IMR-90 (cell line): Measurements from ENCODE around the gene NPC1. TPM values are rescaled to one million over a fixed set of nuclear protein-coding genes. Genes with fewer than 3 reads are reported as not detected.
"Not testable (repeated sequence)": the region's sequence is repeated elsewhere in the genome, so short reads cannot be mapped to it uniquely, and the experiment has no call there.

Source experiments
- ATAC-seq: fragments of 200-7000 bp; cut with Tn5 transposase; 2 replicates; pipeline ENCODE4 v1.9.1; 2020; ENCODE audit warnings: low read depth, mild to moderate bottlenecking, moderate library complexity
- BruUV-seq: library from RNA; stranded (reverse); fragments of 400-500 nt; replicated peaks from 2 replicates; lab custom pipeline; 2021; lab: Mats Ljungman, UMichigan
- CTCF ChIA-PET: fragments of 300-600 bp; formaldehyde crosslinking; extraction: SDS; loops from one replicate; lab custom pipeline; 2021; ENCODE audit warnings: antibody characterized with exemption; lab: Yijun Ruan, JAX
- POLR2A ChIA-PET: fragments of 300-600 bp; sonication (Branson Sonifier 250); formaldehyde crosslinking; loops from one replicate; lab custom pipeline; 2022; ENCODE audit warnings: antibody characterized with exemption; ENCODE audit not compliant: unreplicated experiment; lab: Charles Lee
- DNase-seq: peaks from one replicate; pipeline ENCODE4 v3.0.0; 2013
- H2AFZ ChIP-seq: replicated peaks from 2 replicates; pipeline ENCODE3; 2013; ENCODE audit warnings: low read length, mild to moderate bottlenecking; ENCODE audit not compliant: poor library complexity
- H2AK5ac ChIP-seq: 2 replicates; pipeline ENCODE4 v1.6.1; 2013; ENCODE audit warnings: low read depth, low read length, inconsistent platforms
- H2AK9ac ChIP-seq: replicated peaks from 2 replicates; pipeline ENCODE3; 2013; ENCODE audit warnings: mild to moderate bottlenecking, low read depth, low read length, moderate library complexity; ENCODE audit not compliant: poor library complexity
- H2BK120ac ChIP-seq: 2 replicates; pipeline ENCODE4 v1.6.1; 2013; ENCODE audit warnings: low read depth, low read length, inconsistent platforms
- H2BK15ac ChIP-seq: 3 replicates; pipeline ENCODE4 v1.6.1; 2013; ENCODE audit warnings: low read depth, low read length, inconsistent platforms
- H2BK20ac ChIP-seq: 2 replicates; pipeline ENCODE4 v1.6.1; 2013; ENCODE audit warnings: low read depth, mild to moderate bottlenecking, inconsistent platforms, low read length, moderate library complexity
- H2BK5ac ChIP-seq: 2 replicates; pipeline ENCODE4 v1.6.1; 2013; ENCODE audit warnings: mild to moderate bottlenecking, low read depth, low read length, inconsistent platforms; ENCODE audit not compliant: poor library complexity, severe bottlenecking
- H3K14ac ChIP-seq: replicated peaks from 2 replicates; pipeline ENCODE4 v1.6.1; 2013; ENCODE audit warnings: low read depth, low read length, inconsistent platforms
- H3K18ac ChIP-seq: 2 replicates; pipeline ENCODE4 v1.6.1; 2013; ENCODE audit warnings: low read depth, low read length, control low read depth
- H3K23ac ChIP-seq: 2 replicates; pipeline ENCODE4 v1.6.1; 2013; ENCODE audit warnings: low read depth, low read length, inconsistent platforms
- H3K27ac ChIP-seq: 2 replicates; pipeline ENCODE4 v1.5.1; 2013; ENCODE audit warnings: mild to moderate bottlenecking, control low read depth, low read length; ENCODE audit not compliant: insufficient read depth
- H3K27me3 ChIP-seq: 2 replicates; pipeline ENCODE4 v1.6.1; 2013; ENCODE audit warnings: low read length; ENCODE audit not compliant: control insufficient read depth, insufficient read depth
- H3K36me3 ChIP-seq: 2 replicates; pipeline ENCODE4 v1.6.1; 2013; ENCODE audit warnings: low read length, mixed read lengths; ENCODE audit not compliant: control insufficient read depth, insufficient read depth
- H3K4ac ChIP-seq: 2 replicates; pipeline ENCODE4 v1.6.1; 2013; ENCODE audit warnings: low read depth, low read length, inconsistent platforms
- H3K4me1 ChIP-seq: 2 replicates; pipeline ENCODE4 v1.6.1; 2013; ENCODE audit warnings: low read length, mixed read lengths; ENCODE audit not compliant: control insufficient read depth, insufficient read depth
- H3K4me2 ChIP-seq: 2 replicates; pipeline ENCODE4 v1.6.1; 2013; ENCODE audit warnings: low read depth, mild to moderate bottlenecking, control low read depth, low read length, moderate library complexity
- H3K4me3 ChIP-seq: 2 replicates; pipeline ENCODE4 v1.5.1; 2013; ENCODE audit warnings: low read depth, mild to moderate bottlenecking, control low read depth, low read length, moderate library complexity; ENCODE audit not compliant: insufficient read depth
- H3K56ac ChIP-seq: 2 replicates; pipeline ENCODE4 v1.6.1; 2013; ENCODE audit warnings: low read length, inconsistent platforms; ENCODE audit not compliant: insufficient read depth; ENCODE audit errors: extremely low read depth
- H3K79me1 ChIP-seq, 2 experiments: 2 replicates each; pipeline ENCODE4 v1.6.1; 2013; ENCODE audit warnings: low read length in 2 of 2, inconsistent platforms in 1 of 2, low read depth in 1 of 2
- H3K9ac ChIP-seq: 2 replicates; pipeline ENCODE4 v1.6.1; 2013; ENCODE audit warnings: low read depth, low read length, control low read depth
- H3K9me1 ChIP-seq: 2 replicates; pipeline ENCODE4 v1.6.1; 2013; ENCODE audit warnings: low read length, inconsistent platforms; ENCODE audit not compliant: insufficient read depth
- H3K9me3 ChIP-seq: 2 replicates; pipeline ENCODE4 v1.6.1; 2013; ENCODE audit warnings: low read length; ENCODE audit not compliant: control insufficient read depth, insufficient read depth
- H4K20me1 ChIP-seq: 2 replicates; pipeline ENCODE4 v1.6.1; 2013; ENCODE audit warnings: low read length, inconsistent platforms; ENCODE audit not compliant: insufficient read depth
- H4K5ac ChIP-seq: 2 replicates; pipeline ENCODE4 v1.6.1; 2013; ENCODE audit warnings: mild to moderate bottlenecking, low read depth, low read length, control low read depth
- H4K8ac ChIP-seq, 2 experiments: 2 replicates each; pipeline ENCODE4 v1.6.1; 2013; ENCODE audit warnings: low read depth in 2 of 2, low read length in 2 of 2, control low read depth in 1 of 2, inconsistent platforms in 1 of 2
- H4K91ac ChIP-seq: 2 replicates; pipeline ENCODE4 v1.6.1; 2013; ENCODE audit warnings: low read depth, low read length, inconsistent platforms; ENCODE audit not compliant: insufficient read depth
- WGBS, 2 experiments: methylation state at CpG; one replicate each; pipeline versions ENCODE4 v1.1.5 to v1.1.7; 2013; ENCODE audit warnings: missing lambda C conversion rate in 2 of 2; ENCODE audit not compliant: insufficient read length in 1 of 2; ENCODE audit errors: extremely low coverage in 2 of 2; 5-methylcytosine and 5-hydroxymethylcytosine counted together
- dilution Hi-C: fragments of 300-500 bp; cut with HindIII; formaldehyde crosslinking; loops from one replicate; pipeline ENCODE4 v1.14.3; 2018; ENCODE audit warnings: low sequenced_read_pairs; ENCODE audit not compliant: unreplicated experiment
- in situ Hi-C: fragments of 300-500 bp; cut with MboI; formaldehyde crosslinking; loops from 3 replicates; pipeline ENCODE4 v1.14.3; 2019; ENCODE audit warnings: low sequenced_read_pairs, inconsistent platforms, mixed read lengths
- intact Hi-C: fragments of 100-400 bp; cut with micrococcal nuclease; formaldehyde crosslinking; loops from 2 replicates; pipeline ENCODE4 v1.10.0; 2022
- polyA plus RNA-seq, 3 experiments: library from polyadenylated mRNA; depleted of rRNA; stranded (reverse); fragments of >200 nt; gene quantifications; 2 replicates each; pipeline ENCODE4 v1.2.3, GENCODE V29; 2012; ENCODE audit warnings: low replicate concordance in 1 of 3
- total RNA-seq: library from RNA; depleted of rRNA; stranded (reverse); fragments of >200 nt; gene quantifications from 2 replicates; pipeline ENCODE4 v1.2.3, GENCODE V29; 2012

NPC1 gene
- total and polyA plus RNA-seq, 2 of the 4 experiments (the other 2 are of a cell fraction) = 7.5 to 7.9 TPM

DNA sequence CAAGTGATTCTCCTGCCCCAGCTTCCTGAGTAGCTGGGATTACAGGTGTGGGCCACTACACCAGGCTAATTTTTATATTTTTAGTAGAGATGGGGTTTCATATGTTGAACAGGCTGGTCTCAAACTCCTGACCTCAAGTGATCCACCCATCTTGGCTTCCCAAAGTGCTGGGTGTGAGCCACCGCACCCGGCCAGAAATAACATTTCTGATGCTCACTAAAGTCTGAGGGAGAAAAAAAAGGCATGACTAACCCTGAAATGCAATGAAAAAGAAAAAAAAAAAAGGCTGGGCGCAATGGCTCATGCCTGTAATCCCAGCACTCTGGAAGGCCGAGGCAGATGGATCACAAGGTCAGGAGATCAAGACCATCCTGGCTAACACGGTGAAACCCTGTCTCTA is 96.7 kb downstream of the NPC1 start:
- H2AFZ ChIP-seq, BruUV-seq, H4K8ac ChIP-seq: not testable (repeated sequence)

More for the DNA sequence above, 96.7 kb downstream of the NPC1 start:
- H4K5ac ChIP-seq, dilution Hi-C loops, H2AK9ac ChIP-seq, H3K4me2 ChIP-seq, H3K4me3 ChIP-seq, ATAC-seq, H3K4me1 ChIP-seq, H3K9ac ChIP-seq, intact Hi-C loops, in situ Hi-C loops, H4K20me1 ChIP-seq, H3K27me3 ChIP-seq, H2BK15ac ChIP-seq, H3K27ac ChIP-seq, H2BK20ac ChIP-seq, H2BK5ac ChIP-seq, H3K4ac ChIP-seq, H3K14ac ChIP-seq, H2BK120ac ChIP-seq, CTCF ChIA-PET, H4K91ac ChIP-seq, H3K56ac ChIP-seq, DNase-seq, POLR2A ChIA-PET, H3K9me1 ChIP-seq, H3K36me3 ChIP-seq, H3K79me1 ChIP-seq, H3K9me3 ChIP-seq, H3K18ac ChIP-seq, H2AK5ac ChIP-seq, H3K23ac ChIP-seq: not testable (repeated sequence)
- WGBS, 2 experiments = 94% methylated on average over 2 of the region's 5 CpGs; no CpG with 5 or more reads in 1 of the 2 experiments
